ENCODE results near the gene SNCB. TPM values are rescaled to one million over a fixed set of nuclear protein-coding genes. Genes with fewer than 3 reads are reported as not detected.

The SNCB gene
- polyA plus RNA-seq, 1 of the 3 experiments (the other 2 are of a cell fraction), result 0.33 TPM

- ChIA-PET POLR2A (no interaction called here), CTCF (interaction anchor here (0.7 to 6.7 kb wide), 35 partner anchors 11 to 473 kb away, joined by 3 to 167 read pairs (median 4); partner anchors contain the start of genes TSPAN17 and UNC5A)
- no peaks in the 10 kb centered on the region for H3K79me2 ChIP-seq (ENCODE audit: insufficient read depth)
- 87% methylated on average over 8 of the region's 11 CpGs for WGBS (ENCODE audit: low lambda C conversion rate)
- no peak overlapping the region for H3K4me2 ChIP-seq
- H3K9ac ChIP-seq, result no peak overlapping the region
- peaks cover 0 to 25% of the 10 kb centered on the region in 2 experiments; a peak in 1 of 4 replicates for H3K4me1 ChIP-seq (ENCODE audit: control insufficient read depth in 1 of 2, insufficient read depth in 2 of 2, low read depth in 1 of 2, low read length in 1 of 2)
- H3K27ac ChIP-seq (ENCODE audit: low read depth in 2 of 2, low read length in 1 of 2), result no peak overlapping the region
- H3F3A ChIP-seq (replicated peaks; ENCODE audit: insufficient read depth), result no peaks in the 10 kb centered on the region
- no peak overlapping the region for H2AFZ ChIP-seq (ENCODE audit: low read depth)
- H4K20me1 ChIP-seq (ENCODE audit: insufficient read depth), result peaks cover 8% of the 10 kb centered on the region; the same call in 1 of the 2 replicates
- H3K36me3 ChIP-seq (replicated peaks in 1 of 2; ENCODE audit: control insufficient read depth in 1 of 2, insufficient read depth in 2 of 2, low read length in 1 of 2), result peaks cover 4 to 19% of the 10 kb centered on the region in 2 experiments
- no peak for DNase-seq
- no peak for TF ChIP-seq FOSL2 (IDR thresholded peaks at IDR 0.05; ENCODE audit: borderline replicate concordance, low read depth)
- TF ChIP-seq JUND (IDR thresholded peaks at IDR 0.05), result no peak
- no peak for TF ChIP-seq CHD2 (IDR thresholded peaks at IDR 0.05; ENCODE audit: low read length, partially characterized antibody)
- no peaks in the 10 kb centered on the region for H3K27me3 ChIP-seq (ENCODE audit: insufficient read depth)
- no peaks in the 10 kb centered on the region for H3K9me2 ChIP-seq
- no peak overlapping the region for H3K4me3 ChIP-seq (ENCODE audit: low read depth in 2 of 2, low read length in 1 of 2)
- no peaks in the 10 kb centered on the region for H3K9me3 ChIP-seq
These were observed 28.6 kb upstream of the SNCB start for GRCh38 chr5:176658817-176659511.

- peak; percentile 86 for DNase-seq
- Histone ChIP-seq H3K9ac (no peak overlapping the region), H3K36me3 (replicated peaks in 1 of 2; ENCODE audit: control insufficient read depth in 1 of 2, insufficient read depth in 2 of 2, low read length in 1 of 2) (peaks cover 4 to 23% of the 10 kb centered on the region in 2 experiments), H3K4me3 (ENCODE audit: low read depth in 2 of 2, low read length in 1 of 2) (no peak overlapping the region), H2AFZ (ENCODE audit: low read depth) (no peak overlapping the region), H3K9me2 (no peaks in the 10 kb centered on the region), H3K4me2 (no peak overlapping the region), H3K4me1 (ENCODE audit: control insufficient read depth in 1 of 2, insufficient read depth in 2 of 2, low read depth in 1 of 2, low read length in 1 of 2) (peaks cover 0 to 24% of the 10 kb centered on the region in 2 experiments; a peak in 1 of 4 replicates), H3K27ac (ENCODE audit: low read depth in 2 of 2, low read length in 1 of 2) (no peak overlapping the region), H3K27me3 (ENCODE audit: insufficient read depth) (no peaks in the 10 kb centered on the region), H4K20me1 (ENCODE audit: insufficient read depth) (peaks cover 8% of the 10 kb centered on the region; the same call in 1 of the 2 replicates), H3K9me3 (no peaks in the 10 kb centered on the region), H3K79me2 (ENCODE audit: insufficient read depth) (no peaks in the 10 kb centered on the region), H3F3A (replicated peaks; ENCODE audit: insufficient read depth) (no peaks in the 10 kb centered on the region)
- 65% methylated on average over 10 of the region's 14 CpGs for WGBS (ENCODE audit: low lambda C conversion rate)
- CTCF ChIA-PET, result interaction anchor here (0.7 to 6.7 kb wide), 56 partner anchors 8 to 928 kb away, joined by 3 to 167 read pairs (median 4); partner anchors contain the start of genes TSPAN17, UIMC1, UNC5A and ZNF346
- POLR2A ChIA-PET, result interaction anchor here (0.5 kb wide), 1 partner anchor 353 kb away, joined by 3 read pairs; no protein-coding TSS in a partner anchor
- TF ChIP-seq NFIC (IDR thresholded peaks at IDR 0.05; ENCODE audit: borderline replicate concordance) (no peak), YY1 (IDR thresholded peaks at IDR 0.05; ENCODE audit: low read depth) (no peak), MAX (IDR thresholded peaks at IDR 0.05; ENCODE audit: low read depth) (no peak), JUND (IDR thresholded peaks at IDR 0.05) (no peak), CHD2 (IDR thresholded peaks at IDR 0.05; ENCODE audit: low read length, partially characterized antibody) (peak; percentile 13), REST (IDR thresholded peaks at IDR 0.05; ENCODE audit: low read depth, low read length) (no peak), SIN3A (IDR thresholded peaks at IDR 0.05; ENCODE audit: borderline replicate concordance, low read depth, low read length) (no peak), USF2 (IDR thresholded peaks at IDR 0.05; ENCODE audit: borderline replicate concordance, low read depth, low read length) (no peak), FOXM1 (IDR thresholded peaks at IDR 0.05; ENCODE audit: low read depth) (no peak), TEAD4 (IDR thresholded peaks at IDR 0.05; ENCODE audit: borderline replicate concordance, insufficient read depth) (no peak), GABPA (IDR thresholded peaks at IDR 0.05; ENCODE audit: low read depth) (no peak), RAD21 (IDR thresholded peaks at IDR 0.05; ENCODE audit: low read length) (peak; percentile 90), EZH2phosphoT487 (IDR thresholded peaks at IDR 0.05; ENCODE audit: borderline replicate concordance, low read depth) (no peak), RCOR1 (IDR thresholded peaks at IDR 0.05; ENCODE audit: low read length) (0 out of 2 replicates have a peak, but pooled peaks have one; percentile 26)
- TF ChIP-seq, protein P1, sequence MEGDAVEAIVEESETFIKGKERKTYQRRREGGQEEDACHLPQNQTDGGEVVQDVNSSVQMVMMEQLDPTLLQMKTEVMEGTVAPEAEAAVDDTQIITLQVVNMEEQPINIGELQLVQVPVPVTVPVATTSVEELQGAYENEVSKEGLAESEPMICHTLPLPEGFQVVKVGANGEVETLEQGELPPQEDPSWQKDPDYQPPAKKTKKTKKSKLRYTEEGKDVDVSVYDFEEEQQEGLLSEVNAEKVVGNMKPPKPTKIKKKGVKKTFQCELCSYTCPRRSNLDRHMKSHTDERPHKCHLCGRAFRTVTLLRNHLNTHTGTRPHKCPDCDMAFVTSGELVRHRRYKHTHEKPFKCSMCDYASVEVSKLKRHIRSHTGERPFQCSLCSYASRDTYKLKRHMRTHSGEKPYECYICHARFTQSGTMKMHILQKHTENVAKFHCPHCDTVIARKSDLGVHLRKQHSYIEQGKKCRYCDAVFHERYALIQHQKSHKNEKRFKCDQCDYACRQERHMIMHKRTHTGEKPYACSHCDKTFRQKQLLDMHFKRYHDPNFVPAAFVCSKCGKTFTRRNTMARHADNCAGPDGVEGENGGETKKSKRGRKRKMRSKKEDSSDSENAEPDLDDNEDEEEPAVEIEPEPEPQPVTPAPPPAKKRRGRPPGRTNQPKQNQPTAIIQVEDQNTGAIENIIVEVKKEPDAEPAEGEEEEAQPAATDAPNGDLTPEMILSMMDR (IDR thresholded peaks at IDR 0.05), result peak; percentile 71
These were observed 27.8 kb upstream of the SNCB start for GRCh38 chr5:176658007-176658599.
